NB4 (cell line): Measurements from ENCODE around the gene PSMD4.
A peak's percentile ranks its signal among the peaks of the same experiment; 100 is the strongest.

ENCODE experiments used
- DNase-seq: peaks from one replicate; pipeline ENCODE4 v3.0.0; 2010; ENCODE audit warnings: low read depth
- H3K4me3 ChIP-seq: one replicate; pipeline ENCODE4 v1.5.1; 2011; ENCODE audit warnings: mild to moderate bottlenecking, low read depth, low read length, moderate library complexity
- MYC ChIP-seq: IDR thresholded peaks from 2 replicates; pipeline ENCODE4 v1.6.1; 2011; ENCODE audit warnings: low read depth, low read length
- POLR2A ChIP-seq: IDR thresholded peaks from 2 replicates; pipeline ENCODE4 v1.6.1; 2011; ENCODE audit warnings: mild to moderate bottlenecking; ENCODE audit not compliant: insufficient read length; ENCODE audit errors: extremely low read depth
- TF ChIP-seq, protein P1 (sequence below): IDR thresholded peaks from one replicate; pipeline ENCODE4 v1.5.1; 2012; ENCODE audit warnings: low read depth, low read length
- TF ChIP-seq, protein P2 (sequence below): IDR thresholded peaks from 2 replicates; pipeline ENCODE4 v1.6.1; 2011; ENCODE audit warnings: low read depth, low read length

PSMD4 gene

DNA sequence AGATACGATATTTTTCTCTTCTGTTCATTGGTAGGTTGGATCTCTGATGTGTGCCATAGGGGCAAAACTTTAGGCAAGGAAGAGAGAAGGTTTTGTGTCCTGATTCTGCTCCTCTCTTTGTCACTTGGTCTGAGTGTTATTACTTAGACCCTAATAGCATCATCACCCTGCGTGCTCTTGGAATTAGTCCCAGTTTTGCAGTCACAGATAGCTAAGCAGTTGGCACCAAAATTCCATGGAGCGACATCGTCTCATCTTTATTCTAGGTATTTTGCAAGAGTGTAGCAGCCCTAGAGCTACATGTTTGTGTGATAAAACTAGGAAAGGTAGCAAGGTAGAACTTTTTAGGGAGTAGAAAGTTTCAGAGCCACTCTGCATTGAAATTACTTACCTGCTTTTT, 32.4 kb upstream of the PSMD4 start:
- TF ChIP-seq, protein P1, sequence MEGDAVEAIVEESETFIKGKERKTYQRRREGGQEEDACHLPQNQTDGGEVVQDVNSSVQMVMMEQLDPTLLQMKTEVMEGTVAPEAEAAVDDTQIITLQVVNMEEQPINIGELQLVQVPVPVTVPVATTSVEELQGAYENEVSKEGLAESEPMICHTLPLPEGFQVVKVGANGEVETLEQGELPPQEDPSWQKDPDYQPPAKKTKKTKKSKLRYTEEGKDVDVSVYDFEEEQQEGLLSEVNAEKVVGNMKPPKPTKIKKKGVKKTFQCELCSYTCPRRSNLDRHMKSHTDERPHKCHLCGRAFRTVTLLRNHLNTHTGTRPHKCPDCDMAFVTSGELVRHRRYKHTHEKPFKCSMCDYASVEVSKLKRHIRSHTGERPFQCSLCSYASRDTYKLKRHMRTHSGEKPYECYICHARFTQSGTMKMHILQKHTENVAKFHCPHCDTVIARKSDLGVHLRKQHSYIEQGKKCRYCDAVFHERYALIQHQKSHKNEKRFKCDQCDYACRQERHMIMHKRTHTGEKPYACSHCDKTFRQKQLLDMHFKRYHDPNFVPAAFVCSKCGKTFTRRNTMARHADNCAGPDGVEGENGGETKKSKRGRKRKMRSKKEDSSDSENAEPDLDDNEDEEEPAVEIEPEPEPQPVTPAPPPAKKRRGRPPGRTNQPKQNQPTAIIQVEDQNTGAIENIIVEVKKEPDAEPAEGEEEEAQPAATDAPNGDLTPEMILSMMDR = no peak
- TF ChIP-seq, protein P2, sequence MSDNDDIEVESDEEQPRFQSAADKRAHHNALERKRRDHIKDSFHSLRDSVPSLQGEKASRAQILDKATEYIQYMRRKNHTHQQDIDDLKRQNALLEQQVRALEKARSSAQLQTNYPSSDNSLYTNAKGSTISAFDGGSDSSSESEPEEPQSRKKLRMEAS = no peak
- TF ChIP-seq MYC (no peak), POLR2A (no peak)
- H3K4me3 ChIP-seq = no peak overlapping the region
- DNase-seq = no peak

DNA sequence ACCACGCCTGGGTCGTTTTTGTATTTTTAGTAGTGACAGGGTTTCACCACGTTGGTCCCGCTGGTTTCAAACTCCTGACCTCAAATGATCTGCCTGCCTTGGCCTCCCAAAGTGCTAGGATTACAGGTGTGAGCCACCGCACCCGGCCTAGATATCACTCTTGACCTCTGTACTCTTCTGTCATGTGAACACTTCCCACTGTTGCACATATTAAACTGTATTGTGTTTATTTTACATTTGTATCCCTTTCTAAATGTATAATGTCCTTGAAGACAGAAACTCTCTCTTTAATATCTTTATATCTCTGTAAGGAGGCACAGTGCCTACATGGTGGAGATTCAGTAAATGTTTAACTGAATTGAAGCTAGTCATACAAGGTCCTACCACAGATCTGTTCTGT, 19.3 kb upstream of the PSMD4 start:
- TF ChIP-seq, protein P1 = no peak
- no peak for TF ChIP-seq MYC
- TF ChIP-seq POLR2A = no peak
- TF ChIP-seq, protein P2 = no peak
- no peak for DNase-seq
- no peak overlapping the region for H3K4me3 ChIP-seq

DNA sequence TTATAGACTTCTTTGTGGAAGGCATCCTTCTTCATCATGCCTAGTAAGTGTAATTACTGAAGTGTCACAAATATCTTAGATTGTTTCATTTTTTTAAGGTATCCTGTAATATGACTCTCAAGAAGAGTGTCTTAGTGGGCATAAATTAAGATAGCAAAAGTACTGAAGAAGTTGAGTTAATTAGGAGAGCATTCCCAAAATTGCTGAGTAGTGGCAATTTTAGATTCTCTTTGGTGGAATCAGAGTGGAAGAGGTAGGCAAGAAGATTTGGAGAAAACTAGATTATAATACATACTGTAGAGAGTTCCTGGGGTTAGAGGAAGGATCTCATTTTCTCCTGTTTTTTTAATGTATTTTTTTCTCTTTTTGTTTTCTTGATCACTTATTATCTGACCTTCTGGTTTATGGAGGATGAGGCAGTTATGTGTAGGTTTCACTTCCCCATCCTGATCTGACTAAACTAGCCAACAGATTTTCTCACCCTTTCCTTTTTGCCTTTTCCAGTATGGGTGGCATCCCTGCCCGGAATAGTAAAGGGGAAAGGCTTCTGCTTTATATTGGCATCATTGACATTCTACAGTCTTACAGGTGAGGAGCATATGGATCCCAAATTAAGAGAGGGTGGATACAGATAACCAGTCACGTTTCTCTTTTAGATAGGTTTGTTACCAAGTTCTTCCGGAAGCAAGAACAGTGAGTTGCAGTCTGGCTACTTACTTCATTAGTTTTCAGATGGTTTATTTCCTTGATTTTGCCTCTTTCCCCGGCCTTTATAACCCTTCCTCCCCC, 16.7 kb upstream of the PSMD4 start:
- TF ChIP-seq MYC = no peak
- TF ChIP-seq, protein P2 = no peak
- TF ChIP-seq, protein P1 = no peak
- TF ChIP-seq POLR2A = no peak
- H3K4me3 ChIP-seq = no peak overlapping the region
- DNase-seq = peak; percentile 12

DNA sequence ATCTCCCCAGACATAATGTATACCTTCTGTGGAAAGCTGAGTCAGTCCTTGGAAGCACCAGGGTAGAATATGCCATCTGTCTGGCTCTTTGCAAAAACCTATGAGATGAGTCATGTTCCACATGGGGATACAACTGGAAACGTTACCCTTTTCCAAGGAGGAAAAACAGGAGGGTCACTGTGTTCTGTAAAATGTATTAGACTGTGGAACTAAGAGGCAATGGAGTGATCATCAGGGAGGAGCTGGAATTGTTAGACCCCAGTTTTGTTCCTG, 16.1 kb upstream of the PSMD4 start:
- no peak for DNase-seq
- TF ChIP-seq MYC (no peak), POLR2A (no peak)
- TF ChIP-seq, protein P2 = no peak
- TF ChIP-seq, protein P1 = no peak
- no peak overlapping the region for H3K4me3 ChIP-seq

DNA sequence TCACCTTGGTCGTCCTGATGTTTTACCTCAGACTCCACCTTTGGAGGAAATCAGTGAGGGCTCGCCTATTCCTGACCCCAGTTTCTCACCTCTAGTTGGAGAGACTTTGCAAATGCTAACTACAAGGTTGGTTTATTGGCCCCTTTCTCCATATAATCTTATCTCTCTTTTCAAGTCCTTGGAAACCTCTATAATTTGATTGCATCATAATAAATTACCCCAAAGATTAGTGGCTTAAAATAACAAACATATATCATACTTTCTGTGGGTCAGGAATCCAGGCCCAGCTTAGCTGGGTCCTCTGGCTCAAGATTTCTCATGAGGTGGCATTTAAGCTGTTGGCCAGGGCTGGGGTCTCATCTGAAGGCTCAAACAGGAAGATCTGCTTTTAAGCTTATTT, 12.1 kb upstream of the PSMD4 start:
- DNase-seq = no peak
- H3K4me3 ChIP-seq = no peak overlapping the region
- no peak for TF ChIP-seq POLR2A
- no peak for TF ChIP-seq MYC

DNA sequence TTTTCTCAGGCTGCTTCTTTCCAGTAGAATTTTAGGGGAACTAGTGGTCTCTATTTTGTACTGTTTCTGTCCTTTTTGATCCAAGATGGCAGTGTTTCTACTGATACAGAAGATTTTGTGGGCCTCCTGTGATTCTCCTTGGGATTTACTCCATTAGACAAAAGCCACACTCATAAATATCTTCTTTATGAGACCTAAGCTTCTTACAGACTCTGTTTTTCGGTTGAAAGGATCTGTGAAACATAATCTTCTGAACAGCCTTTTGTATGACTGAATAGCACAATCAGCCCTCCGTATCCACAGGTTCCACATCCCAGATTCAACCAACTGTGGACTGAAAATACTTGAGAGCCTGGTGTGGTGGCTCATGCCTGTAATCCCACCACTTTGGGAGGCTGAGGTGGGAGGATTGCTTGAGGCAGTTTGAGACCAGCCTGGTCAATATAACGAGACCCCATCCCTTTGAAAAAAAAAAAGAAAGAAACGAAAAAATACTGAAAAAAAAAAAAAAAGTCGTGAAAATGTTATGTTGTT, 10.8 kb upstream of the PSMD4 start:
- TF ChIP-seq POLR2A = no peak
- TF ChIP-seq, protein P1 = no peak
- H3K4me3 ChIP-seq = no peak overlapping the region
- DNase-seq = no peak
